C4-2B (cell line): ENCODE data around the gene KHSRP.

Source experiments
- H3K27ac ChIP-seq: fragments of 450-650 bp; 2 replicates; pipeline ENCODE4 v1.5.1; 2017
- CTCF ChIP-seq: fragments of 450-650 bp; conservative IDR thresholded peaks from 2 replicates; pipeline ENCODE4 v1.5.1; 2017; ENCODE audit warnings: mild to moderate bottlenecking
- ZFX ChIP-seq: fragments of 450-650 bp; IDR thresholded peaks from 2 replicates; pipeline ENCODE4 v1.6.1; 2017

The KHSRP gene

GRCh38 chr19:6414793-6415590 is 9.6 kb downstream of the KHSRP start:
- TF ChIP-seq ZFX (no peak), CTCF (no peak)
- no peak overlapping the region for H3K27ac ChIP-seq

- no peak overlapping the region for H3K27ac ChIP-seq
- TF ChIP-seq CTCF: no peak
These were observed 10.6 kb downstream of the KHSRP start for GRCh38 chr19:6413721-6414643.

GRCh38 chr19:6413291-6413690 is 11.3 kb downstream of the KHSRP start:
- TF ChIP-seq ZFX (no peak), CTCF (no peak)
- H3K27ac ChIP-seq: no peak overlapping the region

GRCh38 chr19:6412447-6413091 is 12.0 kb downstream of the KHSRP start:
- TF ChIP-seq CTCF (peak; percentile 74), ZFX (no peak)
- H3K27ac ChIP-seq: no peak overlapping the region

- TF ChIP-seq ZFX: no peak
- TF ChIP-seq CTCF: no peak
- no peak overlapping the region for H3K27ac ChIP-seq
These were observed 12.6 kb downstream of the KHSRP start for GRCh38 chr19:6412061-6412446.

GRCh38 chr19:6409346-6409745 is 15.3 kb downstream of the KHSRP start:
- TF ChIP-seq ZFX (no peak), CTCF (no peak)
- H3K27ac ChIP-seq: no peak overlapping the region

GRCh38 chr19:6406401-6406800 is 18.2 kb downstream of the KHSRP start:
- no peak for TF ChIP-seq CTCF
- TF ChIP-seq ZFX: no peak
- no peak overlapping the region for H3K27ac ChIP-seq
